ENCODE measurements around the gene KCNN3.

DNA sequence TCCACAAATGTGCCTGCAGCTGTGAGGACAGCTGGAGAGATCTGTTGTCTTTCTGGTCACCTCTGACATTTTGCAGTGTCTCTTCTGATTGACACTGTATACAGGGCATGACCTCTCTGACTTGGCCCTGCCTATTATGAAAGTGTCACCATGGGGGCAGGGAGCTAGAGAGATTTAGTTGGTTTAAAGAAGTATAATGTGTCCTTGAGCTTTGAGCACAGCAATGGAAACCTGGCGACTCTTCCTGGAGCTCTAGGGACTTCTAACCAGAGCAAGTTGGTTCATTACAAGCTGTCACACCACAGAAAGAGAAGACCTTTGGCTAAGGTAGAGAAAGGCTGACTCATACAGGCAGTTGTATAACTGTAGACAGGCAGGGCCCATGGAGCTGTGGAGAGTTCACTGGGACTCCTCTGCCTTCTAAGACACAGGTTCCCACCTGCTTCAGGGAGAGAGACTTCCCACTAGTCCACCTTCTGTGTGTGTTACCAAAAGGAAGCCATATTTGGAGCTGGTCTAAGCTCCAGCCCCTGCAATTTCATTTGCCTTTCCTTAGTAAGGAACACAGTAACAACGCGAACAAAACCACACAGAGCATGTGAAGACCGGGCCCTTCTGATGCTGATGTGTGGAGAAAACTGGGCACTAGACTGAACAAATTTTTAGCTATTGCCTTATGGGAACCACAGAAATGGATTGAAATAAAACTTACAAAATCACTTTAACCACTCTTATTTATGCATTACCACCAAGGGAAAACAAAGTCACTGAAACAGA is 171.6 kb downstream of the KCNN3 start:
- TF ChIP-seq SMAD3 (CRISPR knock-in tag; IDR thresholded peaks at IDR 0.05) (no peak), EP300 (IDR thresholded peaks at IDR 0.05; ENCODE audit: low read depth in 2 of 2, low read length in 2 of 2) (peak in 1 of 2 experiments; percentile 46; a peak in 1 of 4 replicates), EP300 (CRISPR knock-in tag; IDR thresholded peaks at IDR 0.05; ENCODE audit: borderline replicate concordance) (no peak), CC2D1A (CRISPR knock-in tag; IDR thresholded peaks at IDR 0.05) (no peak), CEBPB (IDR thresholded peaks at IDR 0.05; ENCODE audit: borderline replicate concordance, low read depth, low read length) (no peak), SUZ12 (IDR thresholded peaks at IDR 0.05; ENCODE audit: low read depth, low read length) (no peak), SMC3 (IDR thresholded peaks at IDR 0.05; ENCODE audit: low read length) (no peak), KAT8 (CRISPR knock-in tag; IDR thresholded peaks at IDR 0.05) (0 out of 2 replicates have a peak, but pooled peaks have one; percentile 19), ZNF550 (CRISPR knock-in tag; IDR thresholded peaks at IDR 0.05; ENCODE audit: borderline replicate concordance) (no peak), ZNF850 (CRISPR knock-in tag; conservative IDR thresholded peaks at IDR 0.05) (no peak), CAMTA2 (CRISPR knock-in tag; IDR thresholded peaks at IDR 0.05; ENCODE audit: borderline replicate concordance) (no peak), JUNB (CRISPR knock-in tag; IDR thresholded peaks at IDR 0.05; ENCODE audit: borderline replicate concordance) (no peak)
- TF ChIP-seq, protein P1, sequence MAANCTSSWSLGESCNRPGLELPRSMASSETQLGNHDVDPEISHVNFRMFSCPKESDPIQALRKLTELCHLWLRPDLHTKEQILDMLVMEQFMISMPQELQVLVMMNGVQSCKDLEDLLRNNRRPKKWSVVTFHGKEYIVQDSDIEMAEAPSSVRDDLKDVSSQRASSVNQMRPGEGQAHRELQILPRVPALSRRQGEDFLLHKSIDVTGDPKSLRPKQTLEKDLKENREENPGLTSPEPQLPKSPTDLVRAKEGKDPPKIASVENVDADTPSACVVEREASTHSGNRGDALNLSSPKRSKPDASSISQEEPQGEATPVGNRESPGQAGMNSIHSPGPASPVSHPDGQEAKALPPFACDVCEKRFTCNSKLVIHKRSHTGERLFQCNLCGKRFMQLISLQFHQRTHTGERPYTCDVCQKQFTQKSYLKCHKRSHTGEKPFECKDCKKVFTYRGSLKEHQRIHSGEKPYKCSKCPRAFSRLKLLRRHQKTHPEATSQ (CRISPR knock-in tag; IDR thresholded peaks at IDR 0.05; ENCODE audit: borderline replicate concordance) = no peak
- TF ChIP-seq, protein P2, sequence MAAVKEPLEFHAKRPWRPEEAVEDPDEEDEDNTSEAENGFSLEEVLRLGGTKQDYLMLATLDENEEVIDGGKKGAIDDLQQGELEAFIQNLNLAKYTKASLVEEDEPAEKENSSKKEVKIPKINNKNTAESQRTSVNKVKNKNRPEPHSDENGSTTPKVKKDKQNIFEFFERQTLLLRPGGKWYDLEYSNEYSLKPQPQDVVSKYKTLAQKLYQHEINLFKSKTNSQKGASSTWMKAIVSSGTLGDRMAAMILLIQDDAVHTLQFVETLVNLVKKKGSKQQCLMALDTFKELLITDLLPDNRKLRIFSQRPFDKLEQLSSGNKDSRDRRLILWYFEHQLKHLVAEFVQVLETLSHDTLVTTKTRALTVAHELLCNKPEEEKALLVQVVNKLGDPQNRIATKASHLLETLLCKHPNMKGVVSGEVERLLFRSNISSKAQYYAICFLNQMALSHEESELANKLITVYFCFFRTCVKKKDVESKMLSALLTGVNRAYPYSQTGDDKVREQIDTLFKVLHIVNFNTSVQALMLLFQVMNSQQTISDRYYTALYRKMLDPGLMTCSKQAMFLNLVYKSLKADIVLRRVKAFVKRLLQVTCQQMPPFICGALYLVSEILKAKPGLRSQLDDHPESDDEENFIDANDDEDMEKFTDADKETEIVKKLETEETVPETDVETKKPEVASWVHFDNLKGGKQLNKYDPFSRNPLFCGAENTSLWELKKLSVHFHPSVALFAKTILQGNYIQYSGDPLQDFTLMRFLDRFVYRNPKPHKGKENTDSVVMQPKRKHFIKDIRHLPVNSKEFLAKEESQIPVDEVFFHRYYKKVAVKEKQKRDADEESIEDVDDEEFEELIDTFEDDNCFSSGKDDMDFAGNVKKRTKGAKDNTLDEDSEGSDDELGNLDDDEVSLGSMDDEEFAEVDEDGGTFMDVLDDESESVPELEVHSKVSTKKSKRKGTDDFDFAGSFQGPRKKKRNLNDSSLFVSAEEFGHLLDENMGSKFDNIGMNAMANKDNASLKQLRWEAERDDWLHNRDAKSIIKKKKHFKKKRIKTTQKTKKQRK (IDR thresholded peaks at IDR 0.05; ENCODE audit: low read length) = no peak
- TF ChIP-seq, protein P3, sequence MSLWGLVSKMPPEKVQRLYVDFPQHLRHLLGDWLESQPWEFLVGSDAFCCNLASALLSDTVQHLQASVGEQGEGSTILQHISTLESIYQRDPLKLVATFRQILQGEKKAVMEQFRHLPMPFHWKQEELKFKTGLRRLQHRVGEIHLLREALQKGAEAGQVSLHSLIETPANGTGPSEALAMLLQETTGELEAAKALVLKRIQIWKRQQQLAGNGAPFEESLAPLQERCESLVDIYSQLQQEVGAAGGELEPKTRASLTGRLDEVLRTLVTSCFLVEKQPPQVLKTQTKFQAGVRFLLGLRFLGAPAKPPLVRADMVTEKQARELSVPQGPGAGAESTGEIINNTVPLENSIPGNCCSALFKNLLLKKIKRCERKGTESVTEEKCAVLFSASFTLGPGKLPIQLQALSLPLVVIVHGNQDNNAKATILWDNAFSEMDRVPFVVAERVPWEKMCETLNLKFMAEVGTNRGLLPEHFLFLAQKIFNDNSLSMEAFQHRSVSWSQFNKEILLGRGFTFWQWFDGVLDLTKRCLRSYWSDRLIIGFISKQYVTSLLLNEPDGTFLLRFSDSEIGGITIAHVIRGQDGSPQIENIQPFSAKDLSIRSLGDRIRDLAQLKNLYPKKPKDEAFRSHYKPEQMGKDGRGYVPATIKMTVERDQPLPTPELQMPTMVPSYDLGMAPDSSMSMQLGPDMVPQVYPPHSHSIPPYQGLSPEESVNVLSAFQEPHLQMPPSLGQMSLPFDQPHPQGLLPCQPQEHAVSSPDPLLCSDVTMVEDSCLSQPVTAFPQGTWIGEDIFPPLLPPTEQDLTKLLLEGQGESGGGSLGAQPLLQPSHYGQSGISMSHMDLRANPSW (CRISPR knock-in tag; IDR thresholded peaks at IDR 0.05; ENCODE audit: borderline replicate concordance) = no peak

Measured in HepG2 (cell line).